Urinary bladder (tissue), 4 donors: Measurements from ENCODE around the gene ACOXL. TPM values are rescaled to one million over a fixed set of nuclear protein-coding genes. Genes with fewer than 3 reads are reported as not detected.

ENCODE experiments used
- DNase-seq: peaks from one replicate; pipeline ENCODE4 v3.0.0-alpha.2; 2015; ENCODE audit errors: extremely low spot score
- H3K27ac ChIP-seq: one replicate; pipeline ENCODE4 v1.5.1; 2013; ENCODE audit warnings: low read depth, mild to moderate bottlenecking, moderate library complexity
- H3K36me3 ChIP-seq: one replicate; pipeline ENCODE4 v1.6.1; 2013; ENCODE audit warnings: mild to moderate bottlenecking, moderate library complexity; ENCODE audit not compliant: insufficient read depth
- H3K4me1 ChIP-seq: one replicate; pipeline ENCODE4 v1.6.1; 2013; ENCODE audit warnings: mild to moderate bottlenecking, moderate library complexity; ENCODE audit not compliant: insufficient read depth
- H3K4me3 ChIP-seq: one replicate; pipeline ENCODE4 v1.5.1; 2013; ENCODE audit warnings: low read depth, low read length
- WGBS: extraction: QIAGEN DNeasy Blood & Tissue Kit; methylation state at CpG from one replicate; pipeline ENCODE4 v1.1.7; 2013; 5-methylcytosine and 5-hydroxymethylcytosine counted together
- polyA plus RNA-seq: library from polyadenylated mRNA; stranded (reverse); fragments of 200-250 nt; gene quantifications from one replicate; pipeline ENCODE4 v1.2.3, GENCODE V29; 2013
- total RNA-seq: library from RNA; depleted of rRNA; stranded (reverse); fragments of >200 nt; gene quantifications from one replicate; pipeline ENCODE4 v1.2.3, GENCODE V29; 2014
- donor health status: healthy with polysubstance abuse.
- donor health status: healthy.

The ACOXL gene
- total and polyA plus RNA-seq, 2 donors = 1.2 to 6.2 TPM

DNA sequence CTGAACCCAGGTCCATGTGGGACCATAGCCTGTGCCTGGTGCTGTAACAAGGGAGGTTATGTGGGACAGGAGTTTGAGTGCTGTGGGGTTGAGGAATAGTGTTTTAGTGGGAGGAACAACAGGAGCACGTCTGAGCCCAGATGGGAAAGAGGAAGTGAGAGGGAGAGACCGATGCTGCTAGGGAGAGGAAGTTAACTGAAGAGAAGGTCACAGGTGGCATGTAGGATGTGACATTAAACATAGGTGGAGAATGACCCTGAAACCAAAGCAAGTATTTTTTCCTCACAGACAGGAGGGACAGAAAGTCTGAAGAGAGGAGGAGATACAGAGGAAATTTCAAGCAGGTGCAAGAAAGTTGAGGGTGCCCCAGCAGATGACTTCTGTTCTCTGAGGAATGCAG, 87.8 kb downstream of the ACOXL start:
- Histone ChIP-seq H3K4me3 (no peak overlapping the region), H3K36me3 (no peaks in the 10 kb centered on the region), H3K4me1 (no peaks in the 10 kb centered on the region), H3K27ac (no peak overlapping the region)
- 62% methylated on average over 2 of the region's 2 CpGs for WGBS
- no peak for DNase-seq

DNA sequence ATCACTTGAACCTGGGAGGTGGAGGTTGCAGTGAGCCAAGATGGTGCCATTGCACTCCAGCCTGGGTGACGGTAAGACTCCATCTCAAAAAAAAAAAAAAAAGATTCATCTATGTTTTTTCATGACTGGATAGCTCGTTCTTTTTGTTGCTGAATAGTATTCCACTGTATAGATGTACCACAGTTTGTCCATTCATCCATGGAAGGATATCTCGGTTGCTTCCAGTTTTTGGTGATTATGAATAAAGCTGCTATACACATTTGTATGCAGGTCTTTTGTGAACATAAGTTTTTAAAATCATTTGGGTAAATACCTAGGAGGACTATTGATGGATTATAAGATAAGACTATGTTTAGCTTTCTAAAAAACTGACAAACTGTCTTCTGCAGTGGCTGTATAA, 90.8 kb downstream of the ACOXL start:
- no peaks in the 10 kb centered on the region for H3K36me3 ChIP-seq
- no peak overlapping the region for H3K27ac ChIP-seq
- WGBS = 95% methylated on average over 3 of the region's 3 CpGs
- no peak overlapping the region for H3K4me3 ChIP-seq
- H3K4me1 ChIP-seq = no peaks in the 10 kb centered on the region
- DNase-seq = no peak

DNA sequence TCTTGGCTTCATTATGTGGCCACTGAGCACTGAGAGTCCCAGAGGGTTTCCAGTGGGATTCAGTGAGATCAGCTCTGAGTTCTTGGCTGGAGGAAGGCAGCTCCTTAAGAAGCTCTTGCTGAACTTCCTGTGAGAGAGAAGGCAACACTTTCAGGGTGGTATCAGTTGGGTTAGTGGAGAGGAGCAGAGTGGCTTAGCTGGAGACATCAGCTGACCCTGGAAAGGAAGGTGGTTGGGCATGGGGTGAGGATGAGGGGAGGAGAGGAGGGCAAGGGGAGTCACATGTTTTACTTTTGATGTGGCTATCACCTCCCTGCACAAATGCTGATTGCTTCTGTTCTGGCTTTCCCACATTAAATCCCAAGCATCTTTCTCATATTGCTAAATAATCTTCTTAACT, 95.1 kb downstream of the ACOXL start:
- H3K4me1 ChIP-seq = no peaks in the 10 kb centered on the region
- H3K4me3 ChIP-seq = no peak overlapping the region
- no peak overlapping the region for H3K27ac ChIP-seq
- DNase-seq = no peak
- H3K36me3 ChIP-seq = no peaks in the 10 kb centered on the region

DNA sequence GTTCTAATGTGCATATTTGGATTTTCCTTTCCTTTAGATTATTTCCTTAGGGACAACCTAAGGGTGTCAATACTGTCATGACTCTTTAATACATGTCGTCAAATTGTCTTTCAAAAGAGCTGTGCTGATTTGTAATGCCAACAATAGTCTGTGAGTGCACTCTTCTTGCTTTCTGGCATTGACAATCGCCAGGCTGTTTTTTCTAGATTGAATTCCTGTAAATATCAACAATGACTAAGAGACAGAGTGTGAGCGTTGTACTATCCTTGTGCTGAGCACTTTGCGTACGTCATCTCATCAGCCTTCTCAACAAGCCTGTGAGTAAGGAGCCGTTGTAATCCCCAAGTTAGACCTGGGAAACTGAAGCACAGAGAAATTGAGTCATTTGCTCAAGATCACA, 96.0 kb downstream of the ACOXL start:
- H3K36me3 ChIP-seq = no peaks in the 10 kb centered on the region
- no peak overlapping the region for H3K27ac ChIP-seq
- 76% methylated on average over 6 of the region's 6 CpGs for WGBS
- no peak overlapping the region for H3K4me3 ChIP-seq
- H3K4me1 ChIP-seq = no peaks in the 10 kb centered on the region
- DNase-seq = no peak

DNA sequence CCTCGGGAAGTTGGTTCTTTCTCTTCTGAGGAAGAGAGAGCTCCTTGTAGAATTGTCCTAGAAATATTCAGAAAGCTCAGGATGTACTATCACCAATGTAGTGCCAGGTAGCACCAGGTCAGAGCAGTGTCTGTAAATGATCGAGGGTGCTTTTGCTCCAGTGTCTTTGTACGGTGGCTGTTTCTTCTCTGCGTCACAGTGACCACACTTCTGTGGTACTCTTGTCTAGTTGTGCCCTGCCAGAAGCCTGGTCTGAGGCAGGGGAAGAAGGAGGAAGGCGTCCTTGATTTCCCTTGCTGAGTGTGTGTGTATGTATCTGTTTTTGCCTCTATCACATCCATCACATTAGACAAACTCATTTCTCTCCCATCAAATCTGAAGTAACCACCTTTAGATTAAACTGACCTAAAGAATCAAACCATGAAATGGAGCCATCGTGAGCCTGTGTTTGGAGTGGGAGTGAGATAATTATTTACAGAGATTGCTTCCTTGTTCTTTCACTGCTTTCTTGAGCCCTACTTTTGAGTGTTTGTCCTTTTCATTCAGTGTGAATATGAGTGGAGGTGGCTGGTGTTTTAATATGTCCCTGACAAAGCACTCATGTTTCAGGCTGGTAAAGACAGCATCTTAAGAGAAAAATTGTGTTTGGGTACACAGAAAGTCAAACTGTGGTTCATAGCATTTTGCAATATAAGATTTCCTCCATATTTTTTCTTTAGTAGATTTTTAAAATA, 97.2 kb downstream of the ACOXL start:
- Histone ChIP-seq H3K4me3 (no peak overlapping the region), H3K36me3 (no peaks in the 10 kb centered on the region), H3K27ac (no peak overlapping the region), H3K4me1 (no peaks in the 10 kb centered on the region)
- WGBS = 87% methylated on average over 6 of the region's 6 CpGs
- DNase-seq = no peak

DNA sequence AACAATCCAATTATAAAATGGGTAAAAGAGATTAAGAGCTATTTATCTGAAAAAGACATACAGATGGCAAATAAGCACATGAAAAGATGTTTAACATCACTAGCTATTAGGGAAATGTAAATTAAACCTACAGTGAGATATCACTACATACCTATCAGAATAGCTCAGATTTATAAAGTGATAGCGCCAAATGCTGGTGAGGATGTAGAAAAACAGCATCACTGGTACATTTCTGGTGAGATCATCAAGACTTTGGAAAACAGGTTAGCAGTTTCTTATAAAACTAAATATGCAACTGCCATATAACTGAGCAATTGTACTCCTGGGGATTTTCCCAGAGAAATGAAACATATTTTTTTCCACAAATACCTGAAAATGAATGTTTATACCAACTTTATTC, 100.4 kb downstream of the ACOXL start:
- no peaks in the 10 kb centered on the region for H3K36me3 ChIP-seq
- 93% methylated on average over 1 of the region's 1 CpG for WGBS
- no peaks in the 10 kb centered on the region for H3K4me1 ChIP-seq
- H3K27ac ChIP-seq = no peak overlapping the region
- H3K4me3 ChIP-seq = no peak overlapping the region
- no peak for DNase-seq

DNA sequence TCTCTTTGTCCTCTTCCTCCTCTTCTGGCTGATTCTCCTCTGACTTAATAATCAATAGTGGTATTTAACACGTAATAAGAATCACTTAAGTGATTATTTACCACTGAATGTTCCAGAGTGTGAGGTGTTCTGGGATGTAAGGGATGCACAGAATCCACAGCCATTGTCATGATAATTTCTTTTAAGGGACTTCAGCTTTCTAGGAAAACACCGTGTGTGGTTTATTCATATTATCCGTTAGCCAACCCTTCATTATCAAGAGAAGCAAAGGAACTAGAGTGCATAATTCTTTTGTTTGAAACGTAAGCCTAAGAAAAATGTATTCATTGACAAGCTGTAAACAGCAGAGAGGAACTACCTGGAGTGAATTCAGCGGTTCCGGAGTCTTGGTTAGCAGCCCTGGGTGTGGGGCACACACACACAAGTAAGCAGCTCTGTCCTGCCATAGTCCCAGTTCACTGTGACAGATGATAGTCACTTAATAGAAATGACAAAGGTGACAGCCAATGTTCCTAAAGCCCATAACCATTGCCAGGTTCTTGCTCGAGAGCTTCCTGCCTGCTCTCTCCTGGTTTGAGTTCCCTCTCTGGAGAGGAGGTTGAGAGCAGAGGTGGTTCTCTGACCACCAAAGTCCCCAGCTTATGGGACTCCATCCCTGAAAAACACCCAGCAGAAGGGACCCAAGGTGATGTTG, 101.9 kb downstream of the ACOXL start:
- no peaks in the 10 kb centered on the region for H3K4me1 ChIP-seq
- no peak overlapping the region for H3K27ac ChIP-seq
- WGBS = 68% methylated on average over 7 of the region's 7 CpGs
- no peak for DNase-seq
- H3K4me3 ChIP-seq = no peak overlapping the region
- H3K36me3 ChIP-seq = no peaks in the 10 kb centered on the region

DNA sequence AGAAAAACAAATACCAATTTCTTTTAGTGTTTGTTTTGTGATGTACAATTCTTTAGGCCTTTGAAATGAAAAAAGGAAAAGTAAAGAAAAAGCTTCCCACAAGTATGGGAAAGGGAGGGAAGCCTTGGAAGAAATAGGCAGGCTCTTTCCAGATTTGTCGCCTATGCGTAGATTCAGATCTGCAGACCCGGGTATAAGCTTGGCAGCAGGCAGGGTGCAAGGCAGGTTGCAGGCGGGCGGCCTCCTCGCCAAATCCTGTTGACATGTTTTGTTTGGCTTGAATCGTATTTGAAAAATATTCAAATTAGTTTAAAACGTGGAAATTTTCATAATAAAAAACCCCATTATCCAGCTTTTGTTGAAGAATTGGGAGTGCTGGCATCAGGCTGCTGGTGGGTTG, 104.3 kb downstream of the ACOXL start:
- no peak overlapping the region for H3K4me3 ChIP-seq
- H3K27ac ChIP-seq = no peak overlapping the region
- no peaks in the 10 kb centered on the region for H3K4me1 ChIP-seq
- 95% methylated on average over 8 of the region's 8 CpGs for WGBS
- no peaks in the 10 kb centered on the region for H3K36me3 ChIP-seq
- no peak for DNase-seq

DNA sequence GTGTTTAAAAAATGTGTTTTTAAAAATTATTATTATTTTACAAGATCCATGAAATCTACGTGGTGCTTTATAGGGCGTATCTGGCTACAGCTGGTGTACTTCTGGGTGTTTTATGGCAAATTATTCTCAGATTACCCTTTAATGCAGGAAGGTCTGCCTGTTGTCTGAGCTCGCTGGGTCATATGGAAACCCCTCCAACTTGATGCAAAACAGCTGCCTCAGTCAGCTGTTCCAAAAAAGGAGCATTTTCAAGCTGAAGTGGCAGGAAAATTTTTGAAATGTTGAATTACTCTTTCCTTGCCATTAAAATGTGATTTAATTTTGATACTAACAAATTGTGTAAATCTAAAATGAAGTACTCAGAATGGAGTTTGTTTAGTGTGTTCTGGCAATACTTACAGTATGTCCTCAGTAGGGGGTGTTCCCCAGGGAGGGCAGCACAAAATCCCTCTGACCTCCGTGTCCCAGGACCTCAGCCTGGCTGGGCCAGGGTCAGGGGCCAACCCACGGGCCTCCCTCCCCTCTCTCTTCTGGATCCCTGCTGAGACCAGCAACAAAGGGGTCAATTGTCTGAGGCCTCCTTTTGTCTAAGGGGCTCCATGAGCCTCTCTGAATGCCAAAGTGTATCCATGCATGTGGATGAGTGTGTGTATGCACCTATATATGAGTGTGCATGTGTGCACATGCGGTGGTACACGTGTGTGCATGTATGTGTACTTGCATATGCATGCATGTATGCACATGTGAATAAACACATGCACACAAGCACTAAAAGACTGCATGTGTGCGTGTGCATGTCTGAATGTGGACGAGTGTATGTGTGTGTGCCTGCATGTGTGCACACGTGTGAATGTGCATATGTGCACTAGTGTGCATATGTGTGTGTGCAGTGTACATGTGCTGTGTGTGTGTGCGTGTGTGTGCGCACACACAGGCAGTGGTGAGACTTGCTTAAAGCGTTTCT, 105.4 kb downstream of the ACOXL start:
- DNase-seq = no peak
- Histone ChIP-seq H3K27ac (no peak overlapping the region), H3K4me1 (no peaks in the 10 kb centered on the region), H3K36me3 (no peaks in the 10 kb centered on the region), H3K4me3 (no peak overlapping the region)
- 75% methylated on average over 13 of the region's 13 CpGs for WGBS

DNA sequence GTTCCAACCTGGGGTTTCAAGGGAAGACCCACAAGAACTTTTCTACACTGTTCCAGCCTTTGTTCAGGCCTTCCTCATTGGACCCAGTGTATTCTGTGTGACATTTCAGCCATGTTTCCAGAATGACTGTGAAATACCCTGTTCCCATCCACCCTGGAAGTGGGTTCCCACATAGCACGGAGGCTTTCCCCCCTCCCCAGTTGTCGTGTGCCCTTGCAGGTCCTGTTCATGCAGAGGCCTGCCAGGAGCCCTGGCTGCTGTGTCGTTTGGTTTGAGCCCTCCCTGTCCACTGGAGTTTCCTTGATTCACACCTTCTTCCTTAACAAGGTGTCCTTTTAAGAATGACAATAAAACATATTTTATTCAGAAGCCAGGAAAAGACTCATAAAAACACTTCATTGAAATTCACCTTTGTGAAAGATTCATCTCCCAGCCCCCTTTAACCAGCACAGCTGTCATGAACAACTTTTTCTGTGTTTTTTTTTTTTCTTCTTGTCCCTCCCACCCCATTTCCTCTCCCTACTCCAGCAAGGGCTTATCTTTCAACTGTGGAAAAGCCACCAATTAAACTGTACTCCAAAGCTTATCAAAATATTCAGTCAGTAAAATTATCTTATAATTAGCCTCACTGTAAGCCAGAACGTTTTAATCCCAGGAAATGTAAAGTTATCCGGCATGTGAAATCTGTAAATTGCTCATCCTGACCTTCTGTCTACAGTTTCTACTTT, 106.4 kb downstream of the ACOXL start:
- Histone ChIP-seq H3K36me3 (no peaks in the 10 kb centered on the region), H3K4me3 (no peak overlapping the region), H3K4me1 (no peaks in the 10 kb centered on the region), H3K27ac (no peak overlapping the region)
- WGBS = 63% methylated on average over 5 of the region's 5 CpGs
- DNase-seq = no peak

DNA sequence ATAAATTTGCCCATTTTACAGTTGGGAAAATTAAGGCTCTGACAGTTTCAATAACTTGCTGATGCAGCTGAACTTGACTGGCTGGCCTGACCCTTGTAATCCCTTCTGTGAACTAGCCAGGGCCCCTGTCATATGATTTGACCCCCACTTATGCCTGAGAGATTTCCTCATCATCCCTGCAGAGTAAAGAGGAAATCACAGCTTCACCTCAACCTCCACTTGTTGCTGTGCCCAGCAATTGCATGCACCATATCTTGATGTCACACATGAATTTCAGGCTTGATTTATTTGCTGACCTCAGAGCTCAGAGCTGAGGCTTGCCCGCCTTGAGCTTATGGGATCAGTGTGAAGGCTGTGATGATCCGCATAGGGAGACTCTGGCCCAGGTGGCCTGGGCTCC, 108.1 kb downstream of the ACOXL start:
- H3K27ac ChIP-seq = no peak overlapping the region
- 96% methylated on average over 2 of the region's 2 CpGs for WGBS
- no peaks in the 10 kb centered on the region for H3K36me3 ChIP-seq
- no peaks in the 10 kb centered on the region for H3K4me1 ChIP-seq
- no peak overlapping the region for H3K4me3 ChIP-seq
- no peak for DNase-seq

DNA sequence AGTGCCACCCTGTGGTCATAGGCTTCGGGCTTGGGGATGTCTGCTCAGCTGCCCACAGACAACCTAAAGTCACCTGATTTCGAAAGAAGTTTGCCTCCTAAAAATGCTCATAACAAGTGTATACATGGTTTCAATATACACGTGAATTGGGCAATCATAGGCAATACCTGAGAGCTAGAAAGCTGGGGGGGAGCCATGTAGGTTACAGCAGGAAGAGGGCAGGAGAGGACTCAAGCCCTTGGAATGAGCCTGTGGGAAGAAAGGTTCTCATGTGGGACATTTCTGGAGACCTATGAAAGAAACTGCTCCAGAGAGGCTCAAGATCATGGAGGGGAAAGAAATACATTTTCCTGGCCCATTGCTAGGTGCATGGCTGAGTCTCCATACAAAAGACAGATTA, 109.7 kb downstream of the ACOXL start:
- no peak for DNase-seq
- no peaks in the 10 kb centered on the region for H3K4me1 ChIP-seq
- no peak overlapping the region for H3K4me3 ChIP-seq
- 73% methylated on average over 3 of the region's 3 CpGs for WGBS
- no peak overlapping the region for H3K27ac ChIP-seq
- no peaks in the 10 kb centered on the region for H3K36me3 ChIP-seq

DNA sequence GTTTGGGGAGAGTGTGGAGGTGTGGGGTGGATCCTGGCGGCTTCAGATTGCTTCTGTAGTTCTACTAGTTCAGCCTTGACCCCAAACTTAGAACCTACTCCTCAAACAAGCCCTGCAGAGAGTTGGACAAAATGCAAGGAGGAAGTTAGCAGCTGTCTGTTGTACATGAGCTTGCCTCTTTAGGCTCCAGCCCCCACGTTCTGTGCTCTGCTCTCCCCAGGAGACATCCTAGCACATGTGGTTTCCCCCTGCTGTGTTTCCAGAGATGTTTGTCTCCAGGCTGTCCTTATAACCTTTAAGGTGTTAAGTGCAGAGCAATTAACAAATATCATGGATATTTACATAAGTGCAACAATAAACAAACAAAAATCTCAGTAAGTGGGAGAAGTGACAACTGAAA, 111.1 kb downstream of the ACOXL start:
- H3K4me1 ChIP-seq = no peaks in the 10 kb centered on the region
- 69% methylated on average over 2 of the region's 2 CpGs for WGBS

More for the DNA sequence above, 111.1 kb downstream of the ACOXL start:
- Histone ChIP-seq H3K36me3 (no peaks in the 10 kb centered on the region), H3K27ac (no peak overlapping the region), H3K4me3 (no peak overlapping the region)
- DNase-seq = no peak
